GM12892 (cell line): ENCODE results near the gene QPCT. TPM values are rescaled to one million over a fixed set of nuclear protein-coding genes. Genes with fewer than 3 reads are reported as not detected.
"Not testable (repeated sequence)": the region's sequence is repeated elsewhere in the genome, so short reads cannot be mapped to it uniquely, and the experiment has no call there.

Experiments
- DNase-seq: peaks from one replicate; pipeline ENCODE4 v3.0.0; 2011; ENCODE audit not compliant: insufficient read length
- FAIRE-seq: peaks from 2 replicates; lab custom pipeline; 2011; peaks lifted over from hg19 to GRCh38; lab: Jason Lieb, UNC
- POLR2A ChIP-seq: IDR thresholded peaks from 2 replicates; pipeline ENCODE4 v1.6.1; 2011; ENCODE audit warnings: low read depth, low read length, control low read depth
- POLR2AphosphoS5 ChIP-seq: IDR thresholded peaks from 2 replicates; pipeline ENCODE4 v1.6.1; 2011; ENCODE audit warnings: low read depth, low read length, control low read depth
- TAF1 ChIP-seq: IDR thresholded peaks from 2 replicates; pipeline ENCODE4 v1.6.1; 2011; ENCODE audit warnings: low read depth, mild to moderate bottlenecking, control low read depth, low read length, borderline replicate concordance
- polyA plus RNA-seq: library from polyadenylated mRNA; unstranded; fragments of >200 nt; gene quantifications from one replicate; pipeline ENCODE4 v1.2.1, GENCODE V29; 2012; ENCODE audit warnings: missing spikeins, inconsistent platforms; ENCODE audit not compliant: missing spikeins

Gene QPCT
- 2.4 TPM for polyA plus RNA-seq

DNA sequence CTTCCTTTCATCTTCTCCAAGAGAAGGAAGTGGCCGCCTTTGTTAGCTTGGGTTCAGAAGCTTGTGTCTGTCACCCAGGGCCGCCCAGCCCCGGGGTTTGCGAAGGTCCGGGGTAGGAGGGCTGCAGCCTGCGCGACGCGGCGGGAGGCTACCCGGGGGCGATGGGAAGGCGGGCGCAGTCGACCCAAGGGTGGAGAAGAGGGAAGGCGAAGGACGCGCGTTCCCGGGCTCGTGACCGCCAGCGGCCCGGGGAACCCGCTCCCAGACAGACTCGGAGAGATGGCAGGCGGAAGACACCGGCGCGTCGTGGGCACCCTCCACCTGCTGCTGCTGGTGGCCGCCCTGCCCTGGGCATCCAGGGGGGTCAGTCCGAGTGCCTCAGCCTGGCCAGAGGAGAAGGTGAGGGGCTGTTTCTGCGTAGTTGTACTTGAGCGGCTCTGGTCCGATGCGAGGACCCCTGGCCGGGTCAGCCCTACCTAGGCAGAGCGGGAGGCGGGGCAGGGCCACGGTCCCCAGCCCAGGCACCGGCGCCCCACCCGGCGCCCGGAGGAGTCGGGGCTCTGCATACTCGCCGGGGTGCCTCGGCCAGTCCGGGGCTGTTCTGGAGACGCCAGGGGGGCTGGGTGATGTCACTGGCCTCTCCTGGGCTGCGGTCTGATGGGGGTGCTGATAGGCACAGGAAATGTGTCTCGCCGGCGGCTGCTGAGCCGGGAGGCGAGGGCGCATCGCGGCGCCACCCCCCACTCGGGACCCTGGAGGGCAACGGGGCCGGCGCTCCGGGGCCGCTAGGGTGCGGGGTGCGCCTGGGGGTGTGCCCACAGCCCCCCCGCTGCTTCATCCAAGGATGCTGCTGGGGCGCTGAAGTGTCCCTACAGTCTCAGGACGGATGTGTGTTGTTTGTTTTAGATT, at the start of gene QPCT:
Gene QPCT (plus strand): TSS at position 178 of the 909 bp plus-strand sequence. CDS start 102 bp downstream, at position 280.
- TF ChIP-seq TAF1, result no peak
- no peak for TF ChIP-seq POLR2AphosphoS5
- no peak; the same call in 1 of the 2 replicates for TF ChIP-seq POLR2A
- FAIRE-seq, result peak; percentile 82
- peak; percentile 66 for DNase-seq

DNA sequence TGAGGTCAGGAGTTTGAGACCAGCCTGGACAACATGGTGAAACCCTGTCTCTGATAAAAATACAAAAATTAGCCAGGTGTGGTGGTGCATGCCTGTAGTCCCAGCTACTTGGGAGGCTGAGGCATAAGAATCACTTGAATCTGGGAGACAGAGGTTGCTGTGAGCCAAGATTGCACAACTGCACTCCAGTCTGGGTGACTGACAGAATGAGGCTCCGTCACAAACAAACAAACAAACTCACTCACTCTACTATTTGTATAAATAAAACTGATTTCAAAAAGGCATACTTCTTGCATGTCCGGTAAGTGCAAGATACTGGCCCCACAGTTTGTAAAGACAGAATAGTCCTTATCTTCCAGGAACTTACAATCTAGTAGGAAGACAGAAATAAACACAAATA, 49.6 kb upstream of the QPCT start:
- FAIRE-seq, DNase-seq: not testable (repeated sequence)

DNA sequence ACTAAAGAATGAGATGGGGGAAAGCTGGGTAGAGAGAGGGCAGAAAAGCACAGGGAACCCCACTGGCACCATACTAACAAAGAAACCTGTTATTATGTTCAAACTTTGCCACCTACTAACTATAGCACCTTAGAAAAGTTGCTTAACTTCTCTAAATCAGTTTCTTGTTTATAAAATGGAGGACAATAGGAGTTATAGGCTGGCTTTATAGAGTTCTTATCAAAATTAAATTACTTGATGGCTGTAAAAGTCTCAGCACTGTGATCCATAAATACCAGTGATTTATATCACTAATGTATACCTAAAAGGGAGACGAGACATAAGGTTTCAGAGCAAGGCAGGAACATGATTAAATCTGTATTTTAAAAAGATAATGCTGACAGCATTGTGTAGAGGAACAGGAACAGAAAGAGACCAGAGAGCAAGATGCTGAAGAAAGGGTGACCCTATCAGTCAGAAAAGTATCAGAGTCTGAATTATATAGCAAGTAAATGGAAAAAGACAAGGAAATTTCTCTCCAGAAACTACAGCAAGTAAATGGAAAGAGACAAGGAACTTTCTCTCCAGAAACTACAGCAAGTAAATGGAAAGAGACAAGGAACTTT, 48.9 kb upstream of the QPCT start:
- TF ChIP-seq POLR2AphosphoS5 (no peak), TAF1 (no peak), POLR2A (no peak)
- FAIRE-seq, result no peak
- DNase-seq, result no peak

DNA sequence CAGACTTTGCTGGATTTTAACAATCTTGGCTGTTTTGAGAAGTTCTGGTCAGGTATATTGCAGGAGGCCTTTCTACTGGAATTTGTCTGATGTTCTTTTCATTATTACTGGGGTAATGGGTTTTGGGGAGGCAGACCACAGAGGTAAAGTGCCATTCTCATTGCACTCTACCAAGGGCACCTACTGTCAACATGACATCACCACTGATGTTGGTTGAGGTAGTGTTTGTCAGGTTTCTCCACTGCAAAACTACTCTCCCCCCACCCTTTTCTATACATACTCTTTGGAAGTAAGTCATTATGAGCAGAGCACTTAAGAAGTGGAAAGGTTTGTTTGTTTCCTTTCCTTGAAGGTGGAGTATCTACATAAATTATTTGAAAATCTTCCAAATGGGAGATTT, 46.8 kb upstream of the QPCT start:
- DNase-seq (no peak), FAIRE-seq (no peak)
- TF ChIP-seq TAF1 (no peak), POLR2A (no peak), POLR2AphosphoS5 (no peak)

DNA sequence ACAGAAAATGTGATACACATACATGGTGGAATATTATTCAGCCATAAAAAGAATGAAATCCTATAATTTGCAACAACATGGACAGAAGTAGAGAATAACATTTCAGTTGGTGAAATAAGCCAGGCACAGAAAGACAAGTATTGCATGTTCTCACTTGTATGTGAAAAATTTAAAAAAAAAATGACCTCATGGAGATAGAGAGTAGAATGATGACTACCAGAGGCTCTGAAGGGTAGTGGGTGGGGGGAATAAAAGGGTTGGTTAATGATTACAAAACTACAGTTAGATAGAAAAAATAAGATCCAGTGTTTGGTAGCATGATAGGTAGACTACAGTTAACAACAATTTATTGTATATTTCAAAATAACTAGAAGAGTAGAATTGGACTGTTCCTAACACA, 44.3 kb upstream of the QPCT start:
- DNase-seq, result no peak
- TF ChIP-seq POLR2AphosphoS5, result no peak
- no peak for FAIRE-seq

DNA sequence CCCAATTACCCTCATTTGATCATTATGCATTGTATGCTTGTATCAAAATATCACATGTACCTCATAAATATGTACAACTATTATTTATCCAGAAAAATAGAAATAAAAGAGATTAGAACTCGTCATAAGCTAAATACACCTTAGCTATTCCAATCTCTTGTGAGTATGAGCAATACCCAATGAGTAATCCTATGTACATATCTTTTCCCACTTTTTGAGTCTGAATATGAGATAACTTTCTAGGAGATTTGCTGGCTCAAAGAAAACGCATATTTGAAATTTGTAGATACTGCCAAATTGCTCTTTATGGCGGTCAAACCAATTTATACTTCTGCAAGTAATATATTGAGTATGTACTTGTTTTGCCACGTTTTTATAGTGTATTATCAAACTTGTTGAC, 43.9 kb upstream of the QPCT start:
- TF ChIP-seq TAF1, result no peak
- TF ChIP-seq POLR2A, result no peak
- DNase-seq, result no peak
- FAIRE-seq, result no peak

DNA sequence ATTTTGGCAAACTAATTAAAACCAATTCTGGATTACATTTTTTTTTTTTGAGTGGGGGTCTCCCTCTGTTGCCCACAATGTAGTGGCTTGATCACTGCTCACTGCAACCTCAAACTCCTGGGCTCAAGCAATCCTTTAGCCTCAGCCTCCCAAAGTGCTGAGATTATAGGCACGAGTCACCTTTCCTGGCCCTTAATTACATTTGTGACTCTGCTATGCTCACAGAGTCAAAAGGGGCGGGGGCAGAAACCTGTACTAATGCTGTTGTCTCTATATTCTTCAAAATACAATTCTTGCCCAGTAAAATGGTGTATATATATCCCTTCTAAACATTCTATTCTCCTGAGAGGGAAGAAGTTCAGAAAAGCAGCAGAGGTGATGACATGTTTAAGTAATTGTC, 43.0 kb upstream of the QPCT start:
- FAIRE-seq (no peak), DNase-seq (no peak)
- TF ChIP-seq POLR2A (no peak), POLR2AphosphoS5 (no peak), TAF1 (no peak)

DNA sequence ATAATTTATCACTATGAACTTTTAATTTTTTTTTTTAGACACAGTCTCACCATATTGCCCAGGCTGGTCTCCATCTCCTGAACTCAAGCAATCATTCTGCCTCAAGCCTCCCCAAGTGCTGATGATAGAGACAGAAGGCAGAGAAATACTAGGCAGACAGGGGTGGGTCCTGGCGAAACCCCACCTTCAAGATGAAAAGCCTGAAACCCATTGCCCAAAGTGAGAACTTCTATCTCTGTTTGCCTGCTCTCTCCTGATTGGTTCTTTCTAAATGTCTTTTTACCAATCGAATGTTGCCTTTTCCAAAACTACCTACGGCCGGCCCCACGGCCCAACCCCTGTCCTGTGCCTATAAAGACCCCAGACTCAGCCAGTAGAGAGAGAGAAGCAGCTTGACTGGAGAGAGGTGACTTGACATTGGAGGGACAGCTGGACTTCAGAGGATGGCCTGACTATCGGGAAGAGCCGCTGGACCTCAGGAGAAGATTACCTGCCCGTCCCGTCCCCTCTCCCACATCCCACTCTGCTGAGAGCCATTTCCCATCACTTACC, 41.7 kb upstream of the QPCT start:
- DNase-seq (no peak), FAIRE-seq (no peak)
- no peak for TF ChIP-seq TAF1
- no peak for TF ChIP-seq POLR2A
- TF ChIP-seq POLR2AphosphoS5, result no peak

DNA sequence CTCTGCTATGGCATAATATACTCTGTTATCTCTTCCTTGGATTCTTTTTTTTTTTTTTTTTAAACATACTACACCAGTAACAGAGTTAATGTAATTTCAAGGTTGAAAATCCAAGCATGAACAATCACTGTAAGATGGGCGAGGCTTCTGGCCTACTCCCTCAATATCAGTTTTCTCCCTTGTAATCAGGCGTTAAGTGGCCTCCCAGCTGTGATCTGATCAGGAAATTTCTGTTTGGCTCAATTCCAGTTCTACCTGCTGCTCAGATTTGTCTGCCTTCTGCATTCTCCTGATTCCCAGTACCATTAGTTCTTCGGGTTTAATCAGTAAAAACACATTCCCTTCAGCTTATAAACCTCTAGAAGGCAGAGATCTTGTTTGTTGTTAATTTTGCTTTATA, 38.4 kb upstream of the QPCT start:
- no peak for DNase-seq

DNA sequence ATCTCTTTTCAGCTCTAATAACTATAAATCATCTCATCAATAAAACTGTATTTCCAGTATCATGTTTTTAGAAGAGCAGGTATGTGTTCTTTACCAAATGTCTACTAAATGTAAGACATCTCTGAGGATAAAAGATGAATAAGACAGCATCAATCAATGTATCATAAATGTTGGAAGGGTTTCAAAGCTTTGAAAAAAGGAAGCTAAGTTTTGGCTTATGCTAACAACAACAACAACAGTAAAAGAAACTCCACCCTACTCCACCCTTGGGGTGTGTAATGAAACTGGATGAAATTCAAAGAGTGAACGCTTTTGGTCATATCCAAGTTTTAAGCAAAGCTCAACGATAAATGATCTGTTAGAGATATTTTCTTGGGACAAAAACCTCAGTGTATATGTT, 36.9 kb upstream of the QPCT start:
- peak; percentile 9 for FAIRE-seq
- TF ChIP-seq POLR2A, result no peak
- TF ChIP-seq TAF1, result no peak
- TF ChIP-seq POLR2AphosphoS5, result no peak
- DNase-seq, result no peak

More for the DNA sequence above, 38.4 kb upstream of the QPCT start:
- no peak for FAIRE-seq
- no peak for TF ChIP-seq POLR2AphosphoS5
- no peak for TF ChIP-seq TAF1
- TF ChIP-seq POLR2A, result no peak

DNA sequence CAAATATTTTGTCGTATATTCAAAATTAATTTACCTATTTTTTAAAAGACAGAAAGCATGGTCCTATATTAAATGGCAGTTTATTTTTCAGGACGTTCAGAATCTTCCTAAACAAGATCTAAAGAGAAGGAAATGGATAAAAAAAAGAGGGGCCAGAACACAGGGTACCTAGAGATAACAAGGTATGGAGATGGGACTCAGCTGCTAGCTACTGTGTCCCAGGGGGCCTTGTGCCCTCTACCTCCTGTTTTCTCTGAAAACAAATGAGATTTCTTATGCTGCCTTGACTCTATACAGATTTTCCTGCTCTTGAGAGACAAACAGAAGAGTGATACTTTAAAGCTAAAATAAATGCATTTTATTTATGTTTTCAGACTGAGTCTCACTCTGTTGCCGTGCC, 29.1 kb upstream of the QPCT start:
- FAIRE-seq, result no peak
- no peak for DNase-seq
- TF ChIP-seq TAF1 (no peak), POLR2AphosphoS5 (no peak), POLR2A (no peak)

DNA sequence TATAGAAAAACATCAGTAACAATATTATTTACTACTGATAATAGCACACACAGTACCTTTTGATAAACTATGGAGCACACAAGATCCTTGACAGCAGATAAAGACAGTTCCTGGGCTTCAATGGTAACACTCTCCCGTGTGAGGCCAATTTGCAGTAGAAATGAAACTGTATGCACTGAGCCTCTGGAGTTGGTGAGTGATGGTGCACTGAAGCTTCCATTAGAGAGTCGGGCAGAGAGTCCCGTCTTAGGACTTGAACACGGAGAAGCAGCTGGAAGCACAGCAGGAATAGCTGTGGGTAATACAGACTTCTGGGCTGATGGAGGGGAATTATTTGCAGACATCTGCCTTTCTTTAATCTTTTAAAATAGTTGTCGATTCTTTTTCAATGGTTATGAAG, 28.2 kb upstream of the QPCT start:
- DNase-seq, result no peak
- TF ChIP-seq TAF1, result no peak
- no peak for TF ChIP-seq POLR2A
- TF ChIP-seq POLR2AphosphoS5, result no peak
- FAIRE-seq, result no peak
